Measurements from ENCODE around the gene CACNA1F.

Gene CACNA1F

DNA sequence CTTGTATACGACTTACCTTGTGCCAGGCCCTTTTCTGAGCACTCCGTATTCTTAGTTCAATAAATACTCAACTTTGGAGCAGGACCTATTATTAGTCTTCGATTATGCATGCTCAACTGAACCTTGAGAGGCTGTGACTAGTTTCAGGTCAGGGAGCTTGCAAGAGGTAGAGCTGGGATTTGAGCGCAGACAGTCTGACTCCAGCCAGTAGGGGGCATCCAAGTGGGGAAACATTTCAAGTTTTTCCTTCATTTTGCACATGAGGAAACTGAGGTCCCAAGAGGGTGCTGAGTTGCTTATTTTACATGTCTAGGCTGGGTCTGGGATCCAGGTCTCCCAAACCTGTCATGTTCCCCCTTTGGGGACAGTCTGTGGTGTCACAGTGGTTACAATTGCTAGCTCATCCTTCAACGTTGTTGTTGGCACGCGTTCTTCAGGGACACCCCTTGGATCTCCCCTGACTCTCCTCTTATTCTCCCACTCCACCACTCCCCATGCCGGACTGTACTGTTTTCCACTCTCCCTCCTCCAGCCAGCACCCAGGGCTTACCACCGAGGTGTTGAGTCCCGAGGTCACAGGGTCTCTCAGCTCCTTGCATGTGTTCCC lies 40.3 kb downstream of the CACNA1F start:
- Histone ChIP-seq H3K4me3 (replicated peaks; ENCODE audit: insufficient read depth, low read length) (no peak overlapping the region), H3K27me3 (ENCODE audit: insufficient read depth, poor library complexity, severe bottlenecking) (no peaks in the 10 kb centered on the region), H3K27ac (replicated peaks) (no peak overlapping the region)
- peak in 1 of 2 experiments; percentile 37 for DNase-seq (ENCODE audit: low read depth in 1 of 2, low spot score in 1 of 2)
- TF ChIP-seq REST (IDR thresholded peaks at IDR 0.05; ENCODE audit: insufficient replicate concordance, low read depth), result no peak
- TF ChIP-seq CTCF (IDR thresholded peaks at IDR 0.05; ENCODE audit: insufficient read depth, low read length), result peak; percentile 44
- TF ChIP-seq POLR2AphosphoS5 (IDR thresholded peaks at IDR 0.05; ENCODE audit: low read depth), result no peak

- DNase-seq (ENCODE audit: low read depth in 1 of 2, low spot score in 1 of 2), result no peak
- Histone ChIP-seq H3K27me3 (ENCODE audit: insufficient read depth, poor library complexity, severe bottlenecking) (no peaks in the 10 kb centered on the region), H3K4me3 (replicated peaks; ENCODE audit: insufficient read depth, low read length) (peak overlapping the region; percentile 61), H3K27ac (replicated peaks) (peak overlapping the region; percentile 90)
- TF ChIP-seq REST (IDR thresholded peaks at IDR 0.05; ENCODE audit: insufficient replicate concordance, low read depth) (no peak), SPI1 (IDR thresholded peaks at IDR 0.05; ENCODE audit: borderline replicate concordance, low read depth) (no peak), GABPA (IDR thresholded peaks at IDR 0.05; ENCODE audit: low read depth) (no peak), CTCF (IDR thresholded peaks at IDR 0.05; ENCODE audit: insufficient read depth, low read length) (no peak), POLR2AphosphoS5 (IDR thresholded peaks at IDR 0.05; ENCODE audit: low read depth) (no peak; the same call in 1 of the 2 replicates)
These were observed 41.5 kb downstream of the CACNA1F start for GRCh38 chrX:49191574-49192011.

DNA sequence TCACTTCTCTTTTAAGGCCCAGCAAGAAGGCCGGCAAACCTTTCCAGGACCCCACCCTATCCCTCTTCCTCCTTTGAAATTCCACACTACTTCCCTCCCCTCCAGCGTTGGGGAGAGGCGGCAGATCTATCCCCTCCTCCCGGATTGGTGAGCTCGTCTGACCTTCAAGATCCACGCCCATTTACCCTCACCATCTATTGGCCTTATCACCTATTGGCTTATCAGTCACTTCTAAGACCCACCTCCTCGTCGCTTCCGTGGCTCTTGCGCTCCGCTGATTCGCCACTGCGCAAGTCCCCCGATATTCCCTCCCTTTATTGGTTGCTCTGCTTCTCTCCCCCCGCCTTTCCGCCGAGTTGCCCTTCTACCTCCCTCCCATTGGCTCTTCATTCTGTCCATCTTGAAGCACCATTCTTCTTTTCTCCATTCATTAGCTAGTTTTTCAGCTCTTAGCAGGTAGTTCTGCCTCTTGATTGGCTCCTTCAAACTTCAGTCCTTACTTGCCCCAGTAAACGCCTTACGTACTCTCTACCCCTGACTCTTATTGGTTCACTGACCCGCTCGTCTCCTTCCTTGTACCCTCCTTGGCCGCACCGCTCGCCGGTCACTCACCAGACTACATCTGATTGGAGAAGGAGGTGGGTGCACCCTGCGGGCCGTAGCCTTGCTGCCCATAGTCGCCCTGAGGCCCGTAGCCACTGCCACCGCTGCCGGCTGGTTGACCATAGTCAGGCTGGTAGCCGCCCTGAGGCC lies 42.1 kb downstream of the CACNA1F start:
- DNase-seq (ENCODE audit: low read depth in 1 of 2, low spot score in 1 of 2), result peak; percentile 96 to 97
- no peaks in the 10 kb centered on the region for H3K27me3 ChIP-seq (ENCODE audit: insufficient read depth, poor library complexity, severe bottlenecking)
- H3K27ac ChIP-seq (replicated peaks), result peak overlapping the region; percentile 90
- TF ChIP-seq SPI1 (IDR thresholded peaks at IDR 0.05; ENCODE audit: borderline replicate concordance, low read depth) (peak; percentile 40; the same call in 1 of the 2 replicates), GABPA (IDR thresholded peaks at IDR 0.05; ENCODE audit: low read depth) (peak; percentile 67), POLR2AphosphoS5 (IDR thresholded peaks at IDR 0.05; ENCODE audit: low read depth) (peak; percentile 69; the same call in 1 of the 2 replicates), REST (IDR thresholded peaks at IDR 0.05; ENCODE audit: insufficient replicate concordance, low read depth) (peak; percentile 34), CTCF (IDR thresholded peaks at IDR 0.05; ENCODE audit: insufficient read depth, low read length) (no peak)
- H3K4me3 ChIP-seq (replicated peaks; ENCODE audit: insufficient read depth, low read length), result peak overlapping the region; percentile 61

Measured in HL-60 (cell line).